A172 (cell line): ENCODE data around the gene MRS2. TPM values are rescaled to one million over a fixed set of nuclear protein-coding genes. Genes with fewer than 3 reads are reported as not detected.

Source experiments
- DNase-seq: peaks from one replicate; pipeline ENCODE4 v3.0.0-alpha.2; 2015; ENCODE audit warnings: low spot score
- total RNA-seq: library from RNA; depleted of rRNA; stranded (reverse); fragments of >200 nt; shearing (Covaris generic); gene quantifications from 2 replicates; pipeline ENCODE4 v1.2.3, GENCODE V29; 2014

The MRS2 gene
- total RNA-seq, 1 experiment from 2014 or later = 46.5 TPM

GRCh38 chr6:24428615-24429014, 25.9 kb downstream of the MRS2 start:
- peak; percentile 29 for DNase-seq

GRCh38 chr6:24429146-24429545, 26.4 kb downstream of the MRS2 start:
- no peak for DNase-seq

GRCh38 chr6:24430086-24430485, 27.4 kb downstream of the MRS2 start:
- DNase-seq = no peak

- DNase-seq = peak; percentile 55
Observed at GRCh38 chr6:24431045-24431451, 28.3 kb downstream of the MRS2 start.

GRCh38 chr6:24432611-24433010, 29.9 kb downstream of the MRS2 start:
- DNase-seq = no peak

GRCh38 chr6:24436979-24437378, 34.2 kb downstream of the MRS2 start:
- DNase-seq = no peak

GRCh38 chr6:24439858-24440539, 37.3 kb downstream of the MRS2 start:
- no peak for DNase-seq

- DNase-seq = no peak
Observed at GRCh38 chr6:24440897-24441598, 38.3 kb downstream of the MRS2 start.

GRCh38 chr6:24441599-24441904, 38.8 kb downstream of the MRS2 start:
- DNase-seq = no peak

GRCh38 chr6:24444588-24444987, 41.9 kb downstream of the MRS2 start:
- DNase-seq = no peak

- no peak for DNase-seq
Observed at GRCh38 chr6:24445704-24446103, 43.0 kb downstream of the MRS2 start.

- no peak for DNase-seq
Observed at GRCh38 chr6:24446670-24447069, 43.9 kb downstream of the MRS2 start.

- DNase-seq = no peak
Observed at GRCh38 chr6:24448396-24448795, 45.7 kb downstream of the MRS2 start.

- DNase-seq = no peak
Observed at GRCh38 chr6:24448828-24449525, 46.2 kb downstream of the MRS2 start.

- no peak for DNase-seq
Observed at GRCh38 chr6:24451581-24452388, 49.0 kb downstream of the MRS2 start.

- DNase-seq = no peak
Observed at GRCh38 chr6:24453921-24454320, 51.2 kb downstream of the MRS2 start.

- no peak for DNase-seq
Observed at GRCh38 chr6:24454452-24454851, 51.7 kb downstream of the MRS2 start.

- no peak for DNase-seq
Observed at GRCh38 chr6:24455061-24455460, 52.3 kb downstream of the MRS2 start.

- DNase-seq = peak; percentile 15
Observed at GRCh38 chr6:24458134-24458533, 55.4 kb downstream of the MRS2 start.

- no peak for DNase-seq
Observed at GRCh38 chr6:24458941-24459340, 56.2 kb downstream of the MRS2 start.

GRCh38 chr6:24460966-24461365, 58.2 kb downstream of the MRS2 start:
- no peak for DNase-seq
